Activated CD4-positive, alpha-beta T cell treated with anti-CD3 and anti-CD28 coated beads, Interleukin-2, Interleukin-4, amounts not matched to agents 100 ng/mL and 50 ng/mL, durations not matched to agents 16 hours and 8 hours (primary cell): Measurements from ENCODE around the gene SPRED2.

Experiments used
- DNase-seq: peaks from one replicate; pipeline ENCODE4 v3.0.0-alpha.2; 2020; ENCODE audit warnings: low spot score

SPRED2 gene

GRCh38 chr2:65383541-65384488 lies 48.6 kb downstream of the SPRED2 start:
- DNase-seq = no peak

- DNase-seq = peak; percentile 67
These were observed 49.5 kb downstream of the SPRED2 start for GRCh38 chr2:65382776-65383357.

- no peak for DNase-seq
These were observed 50.1 kb downstream of the SPRED2 start for GRCh38 chr2:65382323-65382722.

- no peak for DNase-seq
These were observed 50.8 kb downstream of the SPRED2 start for GRCh38 chr2:65381607-65382051.

- DNase-seq = no peak
These were observed 52.1 kb downstream of the SPRED2 start for GRCh38 chr2:65380255-65380654.

- no peak for DNase-seq
These were observed 52.7 kb downstream of the SPRED2 start for GRCh38 chr2:65379721-65380171.

- DNase-seq = no peak
These were observed 53.2 kb downstream of the SPRED2 start for GRCh38 chr2:65379223-65379622.

GRCh38 chr2:65378290-65378689 lies 54.1 kb downstream of the SPRED2 start:
- DNase-seq = no peak

GRCh38 chr2:65377556-65378192 lies 54.7 kb downstream of the SPRED2 start:
- DNase-seq = peak; percentile 30

- DNase-seq = no peak
These were observed 56.7 kb downstream of the SPRED2 start for GRCh38 chr2:65375723-65376122.

GRCh38 chr2:65374999-65375398 lies 57.4 kb downstream of the SPRED2 start:
- DNase-seq = no peak

- DNase-seq = no peak
These were observed 57.8 kb downstream of the SPRED2 start for GRCh38 chr2:65374575-65374974.

GRCh38 chr2:65373365-65373918 lies 59.0 kb downstream of the SPRED2 start:
- no peak for DNase-seq

GRCh38 chr2:65372619-65373018 lies 59.8 kb downstream of the SPRED2 start:
- no peak for DNase-seq

- DNase-seq = no peak
These were observed 61.3 kb downstream of the SPRED2 start for GRCh38 chr2:65371074-65371434.

- no peak for DNase-seq
These were observed 61.9 kb downstream of the SPRED2 start for GRCh38 chr2:65370387-65371073.

- DNase-seq = no peak
These were observed 62.4 kb downstream of the SPRED2 start for GRCh38 chr2:65369980-65370379.

- DNase-seq = no peak
These were observed 62.8 kb downstream of the SPRED2 start for GRCh38 chr2:65369574-65369973.

GRCh38 chr2:65368468-65368867 lies 63.9 kb downstream of the SPRED2 start:
- DNase-seq = no peak

GRCh38 chr2:65367524-65367923 lies 64.9 kb downstream of the SPRED2 start:
- no peak for DNase-seq

GRCh38 chr2:65366595-65367125 lies 65.7 kb downstream of the SPRED2 start:
- DNase-seq = peak; percentile 79
